HUES64 (cell line): Measurements from ENCODE around the gene ALKBH6.

Experiments used
- H3K27ac ChIP-seq: 2 replicates; pipeline ENCODE4 v1.7.0; 2013; ENCODE audit warnings: low read depth, low read length, inconsistent platforms
- H3K27me3 ChIP-seq: 2 replicates; pipeline ENCODE4 v1.6.1; 2013; ENCODE audit warnings: mild to moderate bottlenecking, low read length; ENCODE audit not compliant: insufficient read depth
- H3K36me3 ChIP-seq: 2 replicates; pipeline ENCODE4 v1.6.1; 2013; ENCODE audit warnings: mild to moderate bottlenecking, low read length; ENCODE audit not compliant: insufficient read depth
- H3K4me1 ChIP-seq: 2 replicates; pipeline ENCODE4 v1.6.1; 2013; ENCODE audit warnings: mild to moderate bottlenecking, low read length, moderate library complexity; ENCODE audit not compliant: insufficient read depth
- H3K4me3 ChIP-seq: 2 replicates; pipeline ENCODE4 v1.5.1; 2013; ENCODE audit warnings: mild to moderate bottlenecking, low read length, moderate library complexity
- H3K9ac ChIP-seq: 2 replicates; pipeline ENCODE4 v1.6.1; 2013; ENCODE audit warnings: mild to moderate bottlenecking, low read depth, low read length
- H3K9me3 ChIP-seq: 2 replicates; pipeline ENCODE4 v1.6.1; 2013; ENCODE audit warnings: low read depth, low read length; ENCODE audit not compliant: insufficient read depth
- WGBS: fragments of 150-250, 120-280 bp; methylation state at CpG from one replicate; pipeline ENCODE4 v1.1.7; 2013; ENCODE audit warnings: missing lambda C conversion rate; 5-methylcytosine and 5-hydroxymethylcytosine counted together

ALKBH6 gene

DNA sequence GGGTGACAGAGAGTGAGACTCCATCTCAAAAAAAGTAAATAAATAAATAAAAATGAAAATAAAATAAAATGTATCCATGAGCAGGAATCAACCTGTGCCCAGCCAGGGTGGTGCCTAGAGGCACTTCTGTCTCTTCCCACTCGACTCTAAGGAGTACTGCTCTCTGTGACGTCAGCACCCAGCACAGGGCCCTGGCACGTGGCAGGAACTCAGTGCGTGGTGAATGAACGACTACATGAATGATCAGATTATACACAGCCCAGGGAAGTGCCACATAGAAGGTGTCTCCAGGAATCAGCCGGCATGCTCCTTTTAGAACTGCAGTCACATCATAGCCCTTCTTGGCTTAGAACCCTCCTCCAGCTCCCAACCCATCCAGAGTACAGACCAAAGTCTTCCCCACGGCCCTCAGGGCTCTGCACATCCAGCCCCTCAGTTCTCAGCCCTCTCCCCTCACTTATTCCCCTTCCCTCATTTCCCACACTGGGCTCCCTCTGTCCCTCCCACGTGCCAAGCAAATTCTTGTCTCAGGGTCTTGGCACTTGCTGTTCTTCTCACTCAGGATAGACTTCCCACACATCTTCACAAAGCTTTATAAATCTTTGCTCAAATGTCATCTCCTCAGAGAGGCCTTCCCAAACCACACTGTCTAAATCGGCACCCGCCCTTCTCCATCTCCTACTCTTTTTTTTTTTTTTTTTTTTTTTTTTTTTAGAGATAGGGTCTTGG, 14.5 kb upstream of the ALKBH6 start:
- Histone ChIP-seq H3K4me3 (no peak overlapping the region), H3K9ac (no peak overlapping the region), H3K4me1 (peaks cover 5% of the 10 kb centered on the region; the same call in 1 of the 2 replicates), H3K27ac (no peak overlapping the region), H3K27me3 (no peaks in the 10 kb centered on the region), H3K9me3 (no peaks in the 10 kb centered on the region), H3K36me3 (peaks cover 25% of the 10 kb centered on the region)
- WGBS = 90% methylated on average over 10 of the region's 10 CpGs

DNA sequence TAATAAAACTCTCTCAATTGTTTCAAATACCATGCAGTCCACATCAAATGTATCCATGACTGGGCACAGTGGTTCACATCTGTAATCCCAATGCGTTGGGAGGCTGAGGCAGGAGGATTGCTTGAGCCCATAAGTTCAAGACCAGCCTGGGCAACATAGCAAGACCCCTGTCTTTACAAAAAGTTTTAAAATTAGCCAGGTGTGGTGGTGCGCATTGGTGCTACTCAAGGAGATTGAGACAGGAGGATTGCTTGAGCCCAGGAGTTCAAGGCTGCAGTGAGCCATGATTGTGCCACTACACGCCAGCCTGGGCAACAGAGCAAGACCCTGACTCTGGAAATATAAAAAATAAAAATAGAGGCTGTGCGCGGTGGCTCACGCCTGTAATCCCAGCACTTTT, 13.7 kb upstream of the ALKBH6 start:
- H3K9me3 ChIP-seq = no peaks in the 10 kb centered on the region
- H3K4me1 ChIP-seq = no peaks in the 10 kb centered on the region
- no peaks in the 10 kb centered on the region for H3K27me3 ChIP-seq
- H3K9ac ChIP-seq = no peak overlapping the region
- peaks cover 30% of the 10 kb centered on the region for H3K36me3 ChIP-seq
- WGBS = 94% methylated on average over 6 of the region's 6 CpGs
- H3K4me3 ChIP-seq = no peak overlapping the region
- H3K27ac ChIP-seq = no peak overlapping the region

DNA sequence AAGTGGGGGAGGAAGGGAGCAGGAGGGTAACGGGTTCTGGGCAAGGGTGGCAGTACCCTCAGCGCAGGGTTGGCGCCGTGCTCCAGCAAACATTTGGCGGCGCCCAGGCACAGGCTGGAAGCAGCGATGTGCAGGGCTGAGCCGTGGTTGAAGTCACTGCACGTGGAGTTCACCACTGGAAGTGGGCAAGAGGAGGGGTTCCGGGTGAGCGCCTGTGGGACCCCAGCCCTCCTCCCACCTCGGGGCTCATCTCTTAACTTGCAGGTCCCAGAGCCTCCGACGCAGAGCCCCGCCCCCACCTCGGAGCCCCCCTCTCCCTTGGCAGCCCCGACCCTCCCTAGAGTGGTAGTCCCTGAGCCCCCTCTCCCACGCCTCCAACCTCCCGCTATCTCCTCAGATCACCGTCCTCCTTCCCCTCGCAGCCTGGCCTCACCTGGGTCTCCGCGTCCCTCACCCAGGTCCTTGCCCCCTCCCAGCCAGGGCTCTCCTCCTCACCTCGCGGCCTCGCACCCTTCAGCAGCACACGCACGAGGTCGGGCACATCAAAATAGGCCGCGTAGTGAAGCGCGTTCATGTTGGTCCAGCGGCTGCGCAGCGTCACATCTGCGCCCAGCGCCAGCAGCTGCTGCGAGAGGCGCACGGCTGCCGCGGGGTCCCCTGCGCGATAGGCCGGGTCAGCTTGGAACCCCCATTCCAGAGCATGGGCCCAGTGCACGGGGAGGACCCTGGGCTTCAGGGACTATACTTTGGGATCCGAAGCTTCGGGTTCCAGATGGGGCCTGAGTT, 12.3 kb upstream of the ALKBH6 start:
- Histone ChIP-seq H3K4me1 (no peaks in the 10 kb centered on the region), H3K9ac (no peak overlapping the region), H3K4me3 (no peak overlapping the region), H3K27me3 (no peaks in the 10 kb centered on the region), H3K9me3 (no peaks in the 10 kb centered on the region), H3K36me3 (peaks cover 40% of the 10 kb centered on the region), H3K27ac (no peak overlapping the region)
- 94% methylated on average over 49 of the region's 49 CpGs for WGBS

DNA sequence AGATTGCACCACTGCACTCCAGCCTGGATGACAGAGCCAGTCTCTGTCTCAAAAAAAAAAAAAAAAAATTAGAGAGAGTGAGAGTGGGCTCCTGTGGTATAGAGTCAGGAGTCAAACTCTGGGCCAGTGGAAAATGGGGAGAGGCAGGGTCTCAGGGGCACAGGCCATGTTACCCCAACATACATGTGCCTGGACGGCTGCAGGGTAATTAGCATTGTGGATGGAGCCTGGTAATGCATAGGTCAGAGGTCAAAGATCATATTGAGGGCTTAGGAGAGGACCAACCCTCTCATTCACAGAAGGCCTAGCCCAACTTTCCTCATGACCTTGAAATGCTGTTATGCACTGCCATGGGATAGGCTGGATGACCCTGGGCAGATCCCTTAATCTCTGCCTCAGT, 11.5 kb upstream of the ALKBH6 start:
- H3K27ac ChIP-seq = no peak overlapping the region
- no peak overlapping the region for H3K4me3 ChIP-seq
- peaks cover 47% of the 10 kb centered on the region for H3K36me3 ChIP-seq
- H3K27me3 ChIP-seq = no peaks in the 10 kb centered on the region
- no peak overlapping the region for H3K9ac ChIP-seq
- 90% methylated on average over 1 of the region's 1 CpG for WGBS
- no peaks in the 10 kb centered on the region for H3K9me3 ChIP-seq
- no peaks in the 10 kb centered on the region for H3K4me1 ChIP-seq

DNA sequence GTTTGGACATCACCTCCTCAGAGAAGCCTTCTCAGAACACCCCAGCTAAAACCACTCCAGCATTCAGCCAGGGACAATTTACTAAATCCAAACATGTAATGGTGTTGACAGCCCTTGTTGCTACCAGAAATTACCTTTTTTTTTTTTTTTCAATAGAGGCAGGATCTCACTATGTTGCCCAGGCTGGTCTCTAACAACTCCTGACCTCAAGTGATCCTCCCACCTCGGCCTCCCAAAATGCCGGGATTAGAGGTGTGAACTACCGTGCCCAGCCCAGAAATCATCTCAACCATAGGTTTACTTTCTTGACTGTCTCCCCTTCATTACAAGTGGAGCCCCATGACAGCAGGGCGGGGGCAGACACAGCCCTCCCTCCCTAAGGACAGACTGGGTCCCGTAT, 9.4 kb upstream of the ALKBH6 start:
- H3K36me3 ChIP-seq = peaks cover 54% of the 10 kb centered on the region
- H3K4me3 ChIP-seq = no peak overlapping the region
- H3K4me1 ChIP-seq = no peaks in the 10 kb centered on the region
- no peak overlapping the region for H3K27ac ChIP-seq
- H3K27me3 ChIP-seq = no peaks in the 10 kb centered on the region
- no peaks in the 10 kb centered on the region for H3K9me3 ChIP-seq
- WGBS = 99% methylated on average over 5 of the region's 5 CpGs
- H3K9ac ChIP-seq = no peak overlapping the region

DNA sequence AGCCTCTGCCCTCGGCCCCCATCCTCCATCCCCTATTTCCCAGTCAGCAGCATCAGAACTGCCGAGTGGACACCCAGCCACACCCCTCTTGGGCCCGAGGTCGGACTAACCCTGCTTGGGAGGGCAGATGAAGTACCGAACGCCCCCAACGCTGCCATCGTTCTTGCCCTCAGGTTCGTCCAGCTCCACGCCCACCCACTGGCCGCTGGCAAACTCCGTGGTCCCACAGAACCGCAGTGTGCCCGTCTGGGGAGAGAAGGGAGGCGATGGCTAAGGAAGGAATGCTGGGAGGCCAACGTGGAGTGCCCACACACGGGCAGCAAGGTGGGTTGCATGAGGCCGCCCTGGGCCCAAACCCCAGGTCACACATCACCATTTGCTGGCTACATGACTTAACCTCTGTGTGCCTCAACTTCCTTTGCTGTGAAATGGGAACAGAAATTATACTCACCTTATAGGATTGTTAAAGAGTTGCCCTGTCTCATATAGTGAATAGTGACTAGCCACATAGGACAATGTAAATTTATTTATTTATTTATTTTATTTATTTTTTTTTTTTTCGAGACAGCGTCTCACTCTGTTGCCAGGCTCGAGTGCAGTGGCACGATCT, 5.2 kb upstream of the ALKBH6 start:
- Histone ChIP-seq H3K36me3 (peaks cover 44% of the 10 kb centered on the region), H3K4me1 (no peaks in the 10 kb centered on the region), H3K9me3 (no peaks in the 10 kb centered on the region), H3K27me3 (no peaks in the 10 kb centered on the region), H3K27ac (no peak overlapping the region), H3K4me3 (no peak overlapping the region), H3K9ac (no peak overlapping the region)
- WGBS = 94% methylated on average over 21 of the region's 22 CpGs

DNA sequence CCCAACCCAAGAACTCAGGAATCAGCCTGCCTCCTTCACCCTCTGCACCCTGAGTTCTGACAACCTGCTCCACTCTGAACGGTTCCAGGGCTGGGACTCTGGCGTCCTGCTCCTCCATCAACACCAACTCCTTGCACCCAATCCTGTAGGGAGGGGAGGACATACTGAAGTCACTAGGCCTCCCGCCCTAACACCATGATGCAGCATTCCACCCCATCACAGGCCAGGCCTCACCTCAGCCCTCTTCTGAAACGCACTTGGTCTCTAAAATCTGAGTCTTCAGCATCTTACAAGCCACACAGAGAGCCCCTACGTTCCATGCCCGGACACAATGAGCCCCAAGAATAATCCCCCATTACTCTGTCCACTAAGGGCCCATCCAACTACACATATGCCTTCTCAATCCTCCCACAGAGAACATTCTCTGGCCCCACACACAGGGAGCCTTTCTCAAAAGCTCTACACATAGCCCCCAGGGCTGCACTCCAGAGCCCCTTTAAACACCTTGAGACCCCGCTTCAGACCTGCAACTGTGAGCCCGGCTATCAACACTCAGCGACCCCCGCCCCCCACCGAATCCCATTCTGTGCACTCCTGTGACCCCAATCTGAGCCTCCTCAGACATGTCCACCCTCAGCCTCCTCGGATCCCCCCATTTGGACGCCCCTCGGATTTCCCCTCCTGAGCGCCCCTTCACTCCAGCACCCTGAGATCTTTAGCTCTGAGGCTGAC, 567 bp downstream of the ALKBH6 start:
- 28% methylated on average over 14 of the region's 15 CpGs for WGBS
- H3K4me1 ChIP-seq = peaks cover 6% of the 10 kb centered on the region; the same call in 1 of the 2 replicates
- H3K36me3 ChIP-seq = peaks cover 8% of the 10 kb centered on the region; the same call in 1 of the 2 replicates
- H3K9ac ChIP-seq = peak overlapping the region; percentile 77
- no peaks in the 10 kb centered on the region for H3K27me3 ChIP-seq
- peak overlapping the region; percentile 92 for H3K4me3 ChIP-seq
- no peaks in the 10 kb centered on the region for H3K9me3 ChIP-seq
- H3K27ac ChIP-seq = no peak overlapping the region; the same call in 1 of the 2 replicates

DNA sequence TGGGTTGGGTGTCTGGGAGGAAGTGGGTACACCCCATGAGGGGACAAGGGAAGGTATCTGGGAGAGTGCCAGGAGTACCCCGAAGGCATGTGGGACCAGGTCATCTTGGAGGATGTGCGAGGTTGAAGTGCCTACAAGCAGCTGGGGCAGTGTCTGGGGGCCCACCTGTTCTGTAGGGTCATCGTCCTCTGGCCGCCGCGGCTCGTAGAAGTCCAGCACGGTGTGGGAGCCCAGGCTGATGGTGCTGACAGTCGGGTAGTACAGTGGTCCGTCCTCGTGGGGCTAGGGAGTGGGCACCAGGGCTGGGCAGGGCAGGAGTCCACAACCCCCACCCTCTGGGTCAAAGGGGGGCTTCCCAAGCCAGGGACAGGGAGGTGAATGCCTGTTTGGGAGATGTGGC, 3.6 kb downstream of the ALKBH6 start:
- 95% methylated on average over 11 of the region's 11 CpGs for WGBS
- H3K27me3 ChIP-seq = no peaks in the 10 kb centered on the region
- H3K27ac ChIP-seq = no peak overlapping the region
- no peak overlapping the region for H3K4me3 ChIP-seq
- H3K9me3 ChIP-seq = no peaks in the 10 kb centered on the region
- H3K36me3 ChIP-seq = peaks cover under 1% of the 10 kb centered on the region; the same call in 1 of the 2 replicates
- H3K4me1 ChIP-seq = peaks cover 6% of the 10 kb centered on the region; the same call in 1 of the 2 replicates
- H3K9ac ChIP-seq = no peak overlapping the region

DNA sequence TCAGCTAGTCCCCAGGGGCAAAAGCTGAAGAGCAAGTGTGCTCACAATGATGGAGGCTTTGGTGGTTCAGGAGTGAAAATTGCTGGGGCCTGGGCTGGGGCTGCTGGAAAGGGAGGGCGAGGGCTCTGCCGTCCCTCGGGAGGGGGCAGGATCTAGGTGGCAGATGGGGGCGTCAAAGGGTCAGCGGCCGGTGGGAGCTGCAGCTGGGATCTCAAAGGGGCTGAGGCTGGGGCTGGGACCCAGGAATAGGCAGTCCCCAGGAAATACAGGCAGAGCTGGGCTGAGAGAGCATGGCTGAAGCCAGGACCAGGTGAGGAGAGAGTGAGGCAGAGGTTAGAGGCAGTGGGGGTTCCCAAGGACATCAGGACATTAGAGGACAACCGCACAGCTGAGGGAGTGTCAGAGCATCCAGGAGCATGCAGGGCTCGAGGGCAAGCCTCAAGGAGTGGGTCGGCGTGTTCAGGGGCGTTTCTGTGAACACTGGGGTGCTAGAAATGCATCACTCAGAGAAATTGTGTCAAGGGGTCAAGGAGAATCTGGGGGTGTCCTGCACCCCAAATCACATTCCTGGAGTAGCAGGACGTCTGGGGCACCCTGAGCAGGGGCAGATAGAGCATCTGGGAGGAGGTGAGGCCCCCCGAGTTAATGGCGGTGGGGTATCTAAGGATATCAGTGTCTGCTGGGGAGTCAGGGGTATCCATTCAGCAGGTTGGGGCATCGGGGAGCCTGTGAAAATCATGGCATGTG, 4.2 kb downstream of the ALKBH6 start:
- WGBS = 62% methylated on average over 15 of the region's 15 CpGs
- H3K9me3 ChIP-seq = no peaks in the 10 kb centered on the region
- H3K36me3 ChIP-seq = peaks cover 6% of the 10 kb centered on the region; the same call in 1 of the 2 replicates
- H3K4me1 ChIP-seq = peaks cover 6% of the 10 kb centered on the region; the same call in 1 of the 2 replicates
- H3K27me3 ChIP-seq = no peaks in the 10 kb centered on the region
- no peak overlapping the region for H3K27ac ChIP-seq
- 0 out of 2 replicates have a peak overlapping the region, but pooled peaks have one; percentile 77 for H3K9ac ChIP-seq
- H3K4me3 ChIP-seq = peak overlapping the region; percentile 76

DNA sequence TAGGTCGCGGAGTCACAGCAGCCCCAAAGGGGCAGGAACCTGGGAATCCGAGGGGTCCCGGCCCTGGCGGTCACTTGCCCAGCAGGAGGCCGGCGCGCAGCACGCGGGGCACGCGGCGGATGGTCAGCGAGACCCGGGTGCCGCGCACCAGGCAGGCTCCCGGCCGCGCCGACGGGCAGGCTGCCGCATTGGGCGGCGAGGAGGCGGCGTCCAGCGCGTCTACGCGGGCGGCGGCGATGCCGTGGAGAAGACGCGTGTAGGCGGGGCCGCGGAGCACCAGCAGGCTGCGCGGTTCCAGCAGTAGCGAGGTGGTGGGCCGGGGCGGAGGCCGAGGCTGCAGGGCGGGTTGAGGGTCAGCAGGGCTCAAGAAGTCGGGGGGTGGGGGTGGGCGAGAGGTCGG, 4.8 kb downstream of the ALKBH6 start:
- H3K27ac ChIP-seq = no peak overlapping the region

More for the DNA sequence above, 4.8 kb downstream of the ALKBH6 start:
- WGBS = 2% methylated on average over 50 of the region's 50 CpGs
- H3K9me3 ChIP-seq = no peaks in the 10 kb centered on the region
- H3K4me3 ChIP-seq = peak overlapping the region; percentile 76
- H3K9ac ChIP-seq = peak overlapping the region; percentile 77
- H3K36me3 ChIP-seq = peaks cover 6% of the 10 kb centered on the region; the same call in 1 of the 2 replicates
- peaks cover 6% of the 10 kb centered on the region; the same call in 1 of the 2 replicates for H3K4me1 ChIP-seq
- no peaks in the 10 kb centered on the region for H3K27me3 ChIP-seq
